Hepatocyte (in vitro differentiated cells): Measurements from ENCODE around the gene CELA1.

ENCODE experiments used
- CTCF ChIP-seq: fragments of 200-600 bp; sonication (generic); IDR thresholded peaks from 2 replicates; pipeline ENCODE4 v1.5.1; 2016; ENCODE audit warnings: antibody characterized with exemption, mild to moderate bottlenecking; ENCODE audit not compliant: poor library complexity
- EZH2 ChIP-seq: fragments of 200-600 bp; sonication (generic); IDR thresholded peaks from 2 replicates; pipeline ENCODE4 v1.6.1; 2016; ENCODE audit warnings: antibody characterized with exemption, mild to moderate bottlenecking, borderline replicate concordance

- TF ChIP-seq CTCF (no peak), EZH2 (no peak)
Measured at GRCh38 chr12:51364001-51364400, 17.5 kb upstream of the CELA1 start.
